Measurements from ENCODE around the gene BCAR1.

GRCh38 chr16:75260851-75261589, 9.6 kb upstream of the BCAR1 start:
- TF ChIP-seq CTCF (IDR thresholded peaks at IDR 0.05) (no peak), EP300 (IDR thresholded peaks at IDR 0.05) (no peak), POLR2A (IDR thresholded peaks at IDR 0.05) (no peak)
